ENCODE measurements around the gene ABHD10. TPM values are rescaled to one million over a fixed set of nuclear protein-coding genes. Genes with fewer than 3 reads are reported as not detected.

Gene ABHD10
- total and polyA plus RNA-seq, 4 experiments from 2014 or later: 34.8 to 40.1 (median 38.7) TPM

- DNase-seq: no peak
- Mint-ChIP-seq H3K27ac (peak overlapping the region in 1 of 7 donors; percentile 25), H3K27me3 (no peaks in the 10 kb centered on the region), H3K36me3 (no peaks in the 10 kb centered on the region), H3K4me1 (peaks cover 25 to 34% (median 28%) of the 10 kb centered on the region in 4 donors), H3K4me3 (no peak overlapping the region), H3K9me3 (no peaks in the 10 kb centered on the region)
- ChIA-PET CTCF (ENCODE audit: partially characterized antibody) (interaction anchor here (0.6 to 9.2 kb wide), 4 partner anchors 9 to 37 kb away, joined by 3 to 75 read pairs (median 36); no protein-coding TSS in a partner anchor), POLR2A (ENCODE audit: partially characterized antibody) (interaction anchor here (1.6 kb wide), 1 partner anchor 25 kb away, joined by 6 read pairs; the partner anchor contains the start of gene ABHD10)
- Histone ChIP-seq H3K27ac (ENCODE audit: low read depth, low read length) (no peak overlapping the region), H3K36me3 (ENCODE audit: insufficient read depth, low read length) (no peaks in the 10 kb centered on the region), H3K4me3 (ENCODE audit: low read length in 2 of 2) (no peak overlapping the region), H3K4me1 (ENCODE audit: insufficient read depth, low read length) (peaks cover 23% of the 10 kb centered on the region), H3K27me3 (ENCODE audit: insufficient read depth, low read length) (no peaks in the 10 kb centered on the region), H3K9me3 (ENCODE audit: control insufficient read depth in 1 of 2, low read length in 2 of 2) (no peaks in the 10 kb centered on the region)
- intact Hi-C loops (cut with micrococcal nuclease): no loop called here
Measured at GRCh38 chr3:112004187-112004586, 25.4 kb downstream of the ABHD10 start.

GRCh38 chr3:112004669-112005068, 25.8 kb downstream of the ABHD10 start:
- DNase-seq: no peak
- Histone ChIP-seq H3K27me3 (ENCODE audit: insufficient read depth, low read length) (no peaks in the 10 kb centered on the region), H3K36me3 (ENCODE audit: insufficient read depth, low read length) (no peaks in the 10 kb centered on the region), H3K4me3 (ENCODE audit: low read length in 2 of 2) (no peak overlapping the region), H3K4me1 (ENCODE audit: insufficient read depth, low read length) (peaks cover 23% of the 10 kb centered on the region), H3K27ac (ENCODE audit: low read depth, low read length) (no peak overlapping the region), H3K9me3 (ENCODE audit: control insufficient read depth in 1 of 2, low read length in 2 of 2) (no peaks in the 10 kb centered on the region)
- Mint-ChIP-seq H3K4me1 (peaks cover 25 to 34% (median 28%) of the 10 kb centered on the region in 4 donors), H3K36me3 (no peaks in the 10 kb centered on the region), H3K4me3 (no peak overlapping the region), H3K27me3 (no peaks in the 10 kb centered on the region), H3K27ac (no peak overlapping the region), H3K9me3 (no peaks in the 10 kb centered on the region)
- ChIA-PET POLR2A (ENCODE audit: partially characterized antibody) (no interaction called here), CTCF (ENCODE audit: partially characterized antibody) (interaction anchor here (0.6 to 9.2 kb wide), 4 partner anchors 9 to 37 kb away, joined by 3 to 75 read pairs (median 36); no protein-coding TSS in a partner anchor)
- intact Hi-C loops (cut with micrococcal nuclease): no loop called here

GRCh38 chr3:112005091-112005672, 26.4 kb downstream of the ABHD10 start:
- Histone ChIP-seq H3K27me3 (ENCODE audit: insufficient read depth, low read length) (no peaks in the 10 kb centered on the region), H3K4me1 (ENCODE audit: insufficient read depth, low read length) (peaks cover 23% of the 10 kb centered on the region), H3K27ac (ENCODE audit: low read depth, low read length) (no peak overlapping the region), H3K36me3 (ENCODE audit: insufficient read depth, low read length) (no peaks in the 10 kb centered on the region), H3K9me3 (ENCODE audit: control insufficient read depth in 1 of 2, low read length in 2 of 2) (no peaks in the 10 kb centered on the region), H3K4me3 (ENCODE audit: low read length in 2 of 2) (no peak overlapping the region)
- intact Hi-C loops (cut with micrococcal nuclease): no loop called here
- DNase-seq: no peak
- ChIA-PET POLR2A (ENCODE audit: partially characterized antibody) (no interaction called here), CTCF (ENCODE audit: partially characterized antibody) (interaction anchor here (0.9 to 9.2 kb wide), 2 partner anchors 8 to 13 kb away, joined by 4 to 75 read pairs; no protein-coding TSS in a partner anchor)
- Mint-ChIP-seq H3K9me3 (no peaks in the 10 kb centered on the region), H3K4me3 (no peak overlapping the region), H3K36me3 (no peaks in the 10 kb centered on the region), H3K4me1 (peaks cover 25 to 34% (median 28%) of the 10 kb centered on the region in 4 donors), H3K27ac (peak overlapping the region in 1 of 7 donors; percentile 62), H3K27me3 (no peaks in the 10 kb centered on the region)

GRCh38 chr3:112007633-112008032, 28.8 kb downstream of the ABHD10 start:
- no peak overlapping the region for H3K27ac ChIP-seq (ENCODE audit: low read depth, low read length)
- peaks cover 16 to 20% (median 18%) of the 10 kb centered on the region in 4 donors for H3K4me1 Mint-ChIP-seq
- intact Hi-C loops (cut with micrococcal nuclease): no loop called here
- no peak overlapping the region for H3K4me3 ChIP-seq (ENCODE audit: low read length in 2 of 2)
- POLR2A ChIA-PET (ENCODE audit: partially characterized antibody): no interaction called here
- no peak overlapping the region for H3K4me3 Mint-ChIP-seq
- peak overlapping the region in 1 of 7 donors; percentile 58 for H3K27ac Mint-ChIP-seq
- CTCF ChIA-PET (ENCODE audit: partially characterized antibody): interaction anchor here (0.6 to 3.1 kb wide), 6 partner anchors 10 to 545 kb away, joined by 4 to 25 read pairs (median 5); partner anchors contain the start of gene ABHD10
- no peaks in the 10 kb centered on the region for H3K9me3 Mint-ChIP-seq
- DNase-seq: no peak
- peaks cover 13% of the 10 kb centered on the region for H3K4me1 ChIP-seq (ENCODE audit: insufficient read depth, low read length)
- no peaks in the 10 kb centered on the region for H3K27me3 Mint-ChIP-seq
- no peaks in the 10 kb centered on the region for H3K9me3 ChIP-seq (ENCODE audit: control insufficient read depth in 1 of 2, low read length in 2 of 2)
- H3K27me3 ChIP-seq (ENCODE audit: insufficient read depth, low read length): no peaks in the 10 kb centered on the region
- H3K36me3 ChIP-seq (ENCODE audit: insufficient read depth, low read length): no peaks in the 10 kb centered on the region
- H3K36me3 Mint-ChIP-seq: no peaks in the 10 kb centered on the region

GRCh38 chr3:112009670-112010069, 30.8 kb downstream of the ABHD10 start:
- Histone ChIP-seq H3K36me3 (ENCODE audit: insufficient read depth, low read length) (no peaks in the 10 kb centered on the region), H3K27ac (ENCODE audit: low read depth, low read length) (no peak overlapping the region), H3K4me1 (ENCODE audit: insufficient read depth, low read length) (peaks cover 4% of the 10 kb centered on the region), H3K27me3 (ENCODE audit: insufficient read depth, low read length) (no peaks in the 10 kb centered on the region), H3K4me3 (ENCODE audit: low read length in 2 of 2) (no peak overlapping the region), H3K9me3 (ENCODE audit: control insufficient read depth in 1 of 2, low read length in 2 of 2) (no peaks in the 10 kb centered on the region)
- Mint-ChIP-seq H3K36me3 (no peaks in the 10 kb centered on the region), H3K4me3 (no peak overlapping the region), H3K9me3 (no peaks in the 10 kb centered on the region), H3K4me1 (peaks cover 5 to 12% (median 8%) of the 10 kb centered on the region in 4 donors), H3K27me3 (no peaks in the 10 kb centered on the region), H3K27ac (no peak overlapping the region)
- ChIA-PET POLR2A (ENCODE audit: partially characterized antibody) (no interaction called here), CTCF (ENCODE audit: partially characterized antibody) (interaction anchor here (8.2 kb wide), 1 partner anchor 19 kb away, joined by 207 read pairs; no protein-coding TSS in a partner anchor)
- intact Hi-C loops (cut with micrococcal nuclease): no loop called here
- DNase-seq: no peak

GRCh38 chr3:112010636-112011035, 31.8 kb downstream of the ABHD10 start:
- Histone ChIP-seq H3K27me3 (ENCODE audit: insufficient read depth, low read length) (no peaks in the 10 kb centered on the region), H3K4me3 (ENCODE audit: low read length in 2 of 2) (no peak overlapping the region), H3K27ac (ENCODE audit: low read depth, low read length) (no peak overlapping the region), H3K4me1 (ENCODE audit: insufficient read depth, low read length) (peaks cover 4% of the 10 kb centered on the region), H3K9me3 (ENCODE audit: control insufficient read depth in 1 of 2, low read length in 2 of 2) (no peaks in the 10 kb centered on the region), H3K36me3 (ENCODE audit: insufficient read depth, low read length) (no peaks in the 10 kb centered on the region)
- Mint-ChIP-seq H3K4me3 (no peak overlapping the region), H3K9me3 (no peaks in the 10 kb centered on the region), H3K4me1 (peaks cover 5 to 12% (median 8%) of the 10 kb centered on the region in 4 donors), H3K27ac (no peak overlapping the region), H3K27me3 (no peaks in the 10 kb centered on the region), H3K36me3 (no peaks in the 10 kb centered on the region)
- ChIA-PET POLR2A (ENCODE audit: partially characterized antibody) (no interaction called here), CTCF (ENCODE audit: partially characterized antibody) (interaction anchor here (1.0 to 8.2 kb wide), 3 partner anchors 20 to 293 kb away, joined by 3 to 207 read pairs (median 138); no protein-coding TSS in a partner anchor)
- no peak for DNase-seq
- intact Hi-C loops (cut with micrococcal nuclease): no loop called here

- Histone ChIP-seq H3K36me3 (ENCODE audit: insufficient read depth, low read length) (no peaks in the 10 kb centered on the region), H3K27me3 (ENCODE audit: insufficient read depth, low read length) (no peaks in the 10 kb centered on the region), H3K4me1 (ENCODE audit: insufficient read depth, low read length) (peaks cover 4% of the 10 kb centered on the region), H3K4me3 (ENCODE audit: low read length in 2 of 2) (no peak overlapping the region), H3K9me3 (ENCODE audit: control insufficient read depth in 1 of 2, low read length in 2 of 2) (no peaks in the 10 kb centered on the region), H3K27ac (ENCODE audit: low read depth, low read length) (no peak overlapping the region)
- POLR2A ChIA-PET (ENCODE audit: partially characterized antibody): no interaction called here
- Mint-ChIP-seq H3K4me1 (peaks cover 5 to 12% (median 8%) of the 10 kb centered on the region in 4 donors), H3K36me3 (no peaks in the 10 kb centered on the region), H3K4me3 (no peak overlapping the region), H3K27me3 (no peaks in the 10 kb centered on the region), H3K9me3 (no peaks in the 10 kb centered on the region), H3K27ac (no peak overlapping the region)
- no peak for DNase-seq
- intact Hi-C loops (cut with micrococcal nuclease): no loop called here
- CTCF ChIA-PET (ENCODE audit: partially characterized antibody): interaction anchor here (1.0 to 8.2 kb wide), 5 partner anchors 11 to 294 kb away, joined by 3 to 207 read pairs (median 75); partner anchors contain the start of gene TAGLN3
Measured at GRCh38 chr3:112011376-112011940, 32.6 kb downstream of the ABHD10 start.

Data from CD4-positive, alpha-beta memory T cell (primary cell).